ENCODE data around the gene P3H2.

DNA sequence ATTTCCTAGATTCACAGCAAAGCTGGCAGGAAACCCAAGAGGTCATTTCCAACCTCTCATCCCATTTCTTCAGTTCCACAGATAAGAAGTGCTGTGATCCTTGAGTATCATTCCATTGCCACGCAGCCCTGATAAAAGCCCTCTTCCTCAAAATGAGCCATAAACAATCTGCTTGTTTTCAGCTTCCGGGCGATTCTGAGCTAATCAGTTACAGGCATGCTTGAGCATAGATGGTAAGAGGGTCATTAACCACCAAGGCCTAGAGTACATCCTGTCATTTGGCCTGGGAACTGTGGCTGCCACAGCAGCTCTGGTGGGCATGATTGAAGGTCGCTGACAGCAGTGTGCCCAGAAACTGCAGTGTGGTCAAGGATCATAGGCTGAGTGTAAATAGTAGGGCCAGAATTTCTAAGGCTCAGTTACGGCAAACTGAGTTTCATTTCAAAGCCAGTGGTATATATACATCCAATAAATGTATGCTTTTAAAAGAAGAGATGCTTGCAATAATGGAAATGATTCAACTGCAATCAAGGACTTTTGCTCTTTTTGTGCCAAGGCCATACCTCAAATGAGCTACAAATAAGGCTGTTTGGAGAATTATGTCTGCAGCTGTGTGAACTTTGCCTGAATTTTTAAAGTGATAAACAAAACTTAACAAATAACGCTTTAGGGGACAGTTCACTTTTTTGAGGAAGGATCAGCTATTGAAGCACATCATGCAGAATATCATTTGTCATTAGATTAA is 47.3 kb downstream of the P3H2 start:
- TF ChIP-seq CTCF (IDR thresholded peaks at IDR 0.05) (no peak), POLR2A (IDR thresholded peaks at IDR 0.05; ENCODE audit: low read depth) (no peak), EP300 (IDR thresholded peaks at IDR 0.05) (no peak)
